Gastrocnemius medialis (tissue), 4 donors: ENCODE data around the gene OGFOD2.

Experiments used
- POLR2A ChIP-seq, 2 donors: fragments of 450-650 bp; IDR thresholded peaks; one replicate each; pipeline ENCODE4 v1.6.1; 2017; ENCODE audit warnings: antibody characterized with exemption in 2 of 2, mild to moderate bottlenecking in 2 of 2, moderate library complexity in 2 of 2
- TF ChIP-seq, protein P1 (sequence below), 5 experiments: fragments of 450-650 bp in 3 of 5; fragments of 200-600 bp in 2 of 5; sonication (generic) in 2 of 5; IDR thresholded peaks in 4 of 5; conservative IDR thresholded peaks in 1 of 5; 1 replicate in 4 of 5; 2 replicates in 1 of 5; pipeline ENCODE4 v1.5.1; 2016 to 2019; ENCODE audit warnings: antibody characterized with exemption in 5 of 5, mild to moderate bottlenecking in 3 of 5, moderate library complexity in 3 of 5

DNA sequence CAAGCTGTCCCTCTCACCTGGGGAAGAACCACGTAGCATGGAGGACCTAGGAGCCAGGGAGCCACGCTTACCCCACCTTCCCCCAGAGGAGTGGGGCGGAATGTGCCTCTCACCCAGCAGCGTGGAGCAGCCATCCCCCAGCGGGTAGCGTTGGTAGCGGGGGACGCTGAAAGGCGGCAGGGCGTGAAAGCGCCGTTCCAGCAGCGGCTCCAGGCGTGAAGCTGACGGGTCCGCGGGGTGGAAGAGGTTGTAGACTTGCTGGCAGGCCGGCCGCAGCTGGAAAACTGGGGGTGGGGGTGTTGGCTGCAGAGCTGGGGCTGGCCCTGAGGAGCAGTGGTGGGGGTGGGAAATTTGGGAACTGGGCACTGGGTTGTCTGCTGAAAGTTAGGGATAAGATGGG lies 17.3 kb downstream of the OGFOD2 start:
- no peak for TF ChIP-seq POLR2A (IDR thresholded peaks at IDR 0.05)
- TF ChIP-seq, protein P1, sequence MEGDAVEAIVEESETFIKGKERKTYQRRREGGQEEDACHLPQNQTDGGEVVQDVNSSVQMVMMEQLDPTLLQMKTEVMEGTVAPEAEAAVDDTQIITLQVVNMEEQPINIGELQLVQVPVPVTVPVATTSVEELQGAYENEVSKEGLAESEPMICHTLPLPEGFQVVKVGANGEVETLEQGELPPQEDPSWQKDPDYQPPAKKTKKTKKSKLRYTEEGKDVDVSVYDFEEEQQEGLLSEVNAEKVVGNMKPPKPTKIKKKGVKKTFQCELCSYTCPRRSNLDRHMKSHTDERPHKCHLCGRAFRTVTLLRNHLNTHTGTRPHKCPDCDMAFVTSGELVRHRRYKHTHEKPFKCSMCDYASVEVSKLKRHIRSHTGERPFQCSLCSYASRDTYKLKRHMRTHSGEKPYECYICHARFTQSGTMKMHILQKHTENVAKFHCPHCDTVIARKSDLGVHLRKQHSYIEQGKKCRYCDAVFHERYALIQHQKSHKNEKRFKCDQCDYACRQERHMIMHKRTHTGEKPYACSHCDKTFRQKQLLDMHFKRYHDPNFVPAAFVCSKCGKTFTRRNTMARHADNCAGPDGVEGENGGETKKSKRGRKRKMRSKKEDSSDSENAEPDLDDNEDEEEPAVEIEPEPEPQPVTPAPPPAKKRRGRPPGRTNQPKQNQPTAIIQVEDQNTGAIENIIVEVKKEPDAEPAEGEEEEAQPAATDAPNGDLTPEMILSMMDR (IDR thresholded peaks at IDR 0.05 in 4 of 5, conservative IDR thresholded peaks at IDR 0.05 in 1 of 5): no peak
